Keratinocyte (primary cell): ENCODE results near the gene NLRC5.

Experiments used
- CTCF ChIP-seq, 3 experiments: IDR thresholded peaks in 1 of 3; conservative IDR thresholded peaks in 1 of 3; optimal IDR thresholded peaks in 1 of 3; 2 replicates in 2 of 3; 3 replicates in 1 of 3; pipeline versions ENCODE3 to v1.5.1; 2011; ENCODE audit warnings: low read length in 3 of 3, mild to moderate bottlenecking in 3 of 3, moderate library complexity in 2 of 3, control low read depth in 1 of 3, inconsistent platforms in 1 of 3; ENCODE audit not compliant: insufficient read depth in 2 of 3; ENCODE audit errors: extremely low read depth in 1 of 3
- EZH2 ChIP-seq: IDR thresholded peaks from one replicate; pipeline ENCODE4 v1.6.1; 2012; ENCODE audit warnings: inconsistent platforms, mild to moderate bottlenecking, low read length, moderate library complexity

DNA sequence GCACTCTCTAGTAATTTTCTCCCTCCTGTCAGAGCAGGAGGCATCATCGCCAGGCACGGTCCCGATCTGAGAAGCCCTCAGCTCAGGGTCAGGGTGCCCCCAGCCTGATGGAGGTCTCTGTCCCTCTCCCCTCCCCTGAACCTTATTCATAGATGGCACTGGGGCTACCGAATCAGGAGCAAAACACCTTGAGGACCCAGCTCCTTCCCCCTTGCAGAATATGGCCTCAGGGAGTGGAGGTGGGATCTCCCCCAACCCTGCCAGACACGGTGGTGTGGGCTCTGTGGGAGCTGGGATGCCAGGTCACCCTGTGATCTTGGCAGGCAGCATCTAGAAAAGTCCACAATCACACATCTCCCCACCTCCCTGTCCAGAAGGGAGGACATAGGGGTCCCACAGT is 105.6 kb downstream of the NLRC5 start:
- no peak for TF ChIP-seq CTCF (optimal IDR thresholded peaks at IDR 0.05 in 1 of 3, IDR thresholded peaks at IDR 0.05 in 1 of 3, conservative IDR thresholded peaks at IDR 0.05 in 1 of 3; ENCODE audit: extremely low read depth in 1 of 3, insufficient read depth in 2 of 3, low read length in 3 of 3)
- TF ChIP-seq EZH2: no peak
